M059J (cell line): Measurements from ENCODE around the gene SIX1. TPM values are rescaled to one million over a fixed set of nuclear protein-coding genes. Genes with fewer than 3 reads are reported as not detected.

ENCODE experiments used
- DNase-seq: peaks from one replicate; pipeline ENCODE4 v3.0.0-alpha.2; 2012; ENCODE audit warnings: low read depth
- total RNA-seq: library from RNA; depleted of rRNA; stranded (reverse); fragments of >200 nt; shearing (Covaris generic); gene quantifications from 2 replicates; pipeline ENCODE4 v1.2.3, GENCODE V29; 2014

SIX1 gene
- total RNA-seq, 1 experiment from 2014 or later, result 12.5 TPM

DNA sequence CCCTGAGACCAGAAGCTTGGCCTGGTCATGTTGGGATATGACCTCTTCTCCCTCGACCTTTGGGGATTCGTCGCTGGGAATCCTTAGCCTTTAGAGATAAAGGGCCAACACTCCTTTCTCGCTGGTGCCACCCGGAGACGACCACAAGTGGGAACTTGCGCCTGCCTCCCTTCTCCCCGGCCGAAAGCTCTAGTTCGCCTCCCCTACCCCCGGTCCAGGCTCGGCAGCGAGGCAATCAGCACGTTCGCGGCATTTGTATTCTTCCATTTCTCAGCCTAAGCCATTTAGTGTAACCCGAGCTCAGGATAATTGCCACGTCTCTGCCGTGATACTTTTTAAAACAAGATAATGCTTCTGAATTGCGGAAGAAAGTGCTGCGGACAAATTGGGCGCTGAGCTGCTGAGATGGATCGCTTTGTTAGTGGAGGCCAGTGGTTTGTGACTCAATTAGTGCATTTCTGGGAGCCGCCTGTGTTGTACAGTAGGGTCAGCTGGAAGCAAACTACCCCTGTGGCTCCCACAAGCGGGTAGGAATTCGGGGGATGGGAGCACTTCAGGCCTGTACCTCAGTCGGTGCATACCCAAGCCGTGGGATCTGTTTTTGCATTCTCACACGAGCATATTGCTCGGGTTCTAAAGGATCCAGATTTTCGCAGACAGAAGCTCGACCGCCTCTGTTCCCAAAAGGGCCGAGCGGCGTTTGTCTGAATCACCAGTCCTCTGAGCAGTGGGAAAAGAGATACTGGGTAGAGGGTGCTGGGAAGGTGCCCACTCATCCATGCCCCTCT, 6.8 kb upstream of the SIX1 start:
- DNase-seq, result no peak

DNA sequence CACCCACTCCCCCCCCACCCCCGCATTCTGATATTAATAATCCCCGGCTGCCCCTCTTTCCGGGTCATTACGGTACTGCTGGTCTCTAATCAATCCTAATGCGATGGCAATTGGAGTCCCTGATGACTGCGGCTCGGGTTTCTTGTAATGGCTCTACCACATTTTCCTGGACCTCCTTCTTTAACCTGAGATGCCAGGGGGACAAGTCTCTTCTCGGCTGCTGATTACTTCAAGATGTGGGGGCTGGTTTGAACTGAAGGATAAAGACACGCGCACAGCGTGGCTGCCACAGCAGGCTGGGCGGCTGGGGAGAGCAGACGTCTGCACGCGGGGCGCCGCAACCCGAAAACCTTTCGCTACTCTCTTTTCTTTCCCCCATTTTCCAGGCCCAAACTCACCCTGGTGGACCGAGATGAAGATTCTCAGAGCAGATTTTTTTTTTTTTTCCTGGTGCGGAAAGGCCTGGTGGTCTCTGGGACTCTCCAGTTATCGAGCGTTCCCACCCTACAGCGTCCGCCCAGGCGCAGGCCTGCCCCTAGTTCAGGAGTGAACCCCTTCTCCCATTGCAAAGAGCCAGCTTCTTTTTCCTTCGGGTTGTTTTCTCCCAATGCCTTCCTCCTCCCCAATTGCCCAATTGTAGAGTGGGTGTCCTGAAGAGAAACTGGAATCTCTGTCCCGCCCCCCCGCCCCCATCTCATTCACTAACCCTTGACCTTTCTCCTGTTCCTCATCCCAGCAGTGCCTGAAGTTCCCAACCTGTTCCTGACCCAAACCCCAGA, 6.0 kb upstream of the SIX1 start:
- no peak for DNase-seq

DNA sequence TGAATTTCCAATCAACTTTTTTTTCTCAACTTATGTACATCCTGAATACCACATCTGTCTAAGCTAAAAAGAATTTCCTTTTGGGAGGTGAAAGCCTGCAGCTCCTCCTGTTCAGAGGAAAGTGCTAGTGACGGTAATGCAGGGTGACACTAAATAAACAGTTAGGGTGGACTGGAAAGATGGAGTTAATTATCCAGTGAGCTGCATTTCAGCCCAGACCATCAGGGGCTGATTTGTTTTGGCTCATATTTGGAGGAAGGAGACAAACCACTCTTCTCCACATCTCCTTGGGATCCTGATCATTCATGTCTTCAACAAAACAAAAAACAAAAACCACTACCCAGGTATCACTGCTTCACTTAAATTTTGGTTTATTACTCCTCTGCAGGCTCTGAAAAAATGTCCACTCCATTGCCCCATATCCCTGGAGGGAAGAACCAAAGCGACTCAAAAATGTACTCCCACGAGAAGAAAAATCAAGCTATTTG, 5.1 kb upstream of the SIX1 start:
- peak; percentile 48 for DNase-seq

DNA sequence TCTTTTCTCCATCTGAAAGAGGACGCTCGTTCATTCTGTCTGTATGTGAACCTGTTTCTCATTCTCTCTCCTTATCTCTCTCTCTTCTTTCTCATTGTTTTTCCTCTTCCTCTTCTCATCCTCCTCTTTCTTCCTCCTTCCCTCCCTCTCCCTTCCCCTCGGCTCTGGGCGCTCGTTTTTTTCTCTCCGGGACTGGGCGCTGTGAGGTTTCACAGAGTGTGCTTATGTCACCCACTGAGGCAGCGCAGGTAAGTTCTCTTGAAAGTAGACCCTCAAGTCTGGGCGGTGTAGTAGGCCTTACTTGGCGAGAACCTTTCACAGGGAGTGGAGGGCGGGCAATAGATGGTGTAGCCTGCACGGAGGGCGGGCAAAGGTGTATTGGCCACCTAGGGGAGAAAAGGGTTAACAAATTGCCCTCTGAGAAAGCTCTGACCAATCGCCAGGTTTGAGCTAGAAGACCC, 4.5 kb upstream of the SIX1 start:
- DNase-seq, result no peak

DNA sequence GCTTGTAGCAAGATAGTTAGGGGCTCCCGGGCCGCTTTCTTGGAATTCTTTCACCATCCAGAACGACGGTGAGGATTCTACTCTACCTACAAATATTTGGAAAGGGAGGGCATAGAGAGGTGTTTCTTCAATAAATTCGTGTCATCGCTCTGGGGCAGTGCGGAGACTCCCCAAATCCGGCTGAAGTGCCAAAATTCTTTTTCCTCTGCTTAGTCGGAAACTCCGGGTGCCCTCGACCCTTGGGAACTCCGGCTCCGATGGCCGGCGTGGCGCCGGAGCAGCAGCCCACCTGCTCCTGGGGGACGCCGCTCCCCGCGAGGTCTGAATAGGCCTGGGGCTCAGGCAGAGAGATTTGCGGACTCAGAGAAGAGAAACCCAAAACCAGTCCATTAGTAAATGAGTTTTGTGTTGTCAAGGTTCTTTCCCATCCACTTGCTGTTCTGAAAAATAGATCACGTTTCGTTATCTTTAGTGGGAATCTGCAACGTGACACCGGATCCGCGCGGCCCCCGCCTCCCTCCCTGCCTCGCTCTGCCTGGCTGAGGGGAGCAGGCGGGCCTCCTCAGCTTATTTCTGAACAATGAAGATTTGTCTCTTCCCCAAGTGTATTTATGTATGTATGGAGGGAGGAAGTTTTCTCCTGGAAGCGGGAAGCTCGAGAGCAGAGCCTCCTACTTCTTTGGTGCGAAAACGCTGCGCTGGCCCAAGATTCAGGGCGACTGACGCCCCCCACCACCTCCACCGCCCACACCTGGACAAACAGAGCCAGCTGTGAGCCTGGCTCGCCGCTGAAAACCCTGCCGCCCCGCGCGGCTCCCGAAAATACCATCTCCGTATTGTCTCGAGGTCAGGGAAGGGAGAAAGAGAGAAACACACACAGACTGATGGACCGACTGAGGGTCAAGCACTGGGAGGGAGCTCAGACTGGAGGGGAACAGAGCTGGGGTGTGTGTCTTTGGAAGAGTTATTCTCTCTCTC, 3.7 kb upstream of the SIX1 start:
- no peak for DNase-seq

DNA sequence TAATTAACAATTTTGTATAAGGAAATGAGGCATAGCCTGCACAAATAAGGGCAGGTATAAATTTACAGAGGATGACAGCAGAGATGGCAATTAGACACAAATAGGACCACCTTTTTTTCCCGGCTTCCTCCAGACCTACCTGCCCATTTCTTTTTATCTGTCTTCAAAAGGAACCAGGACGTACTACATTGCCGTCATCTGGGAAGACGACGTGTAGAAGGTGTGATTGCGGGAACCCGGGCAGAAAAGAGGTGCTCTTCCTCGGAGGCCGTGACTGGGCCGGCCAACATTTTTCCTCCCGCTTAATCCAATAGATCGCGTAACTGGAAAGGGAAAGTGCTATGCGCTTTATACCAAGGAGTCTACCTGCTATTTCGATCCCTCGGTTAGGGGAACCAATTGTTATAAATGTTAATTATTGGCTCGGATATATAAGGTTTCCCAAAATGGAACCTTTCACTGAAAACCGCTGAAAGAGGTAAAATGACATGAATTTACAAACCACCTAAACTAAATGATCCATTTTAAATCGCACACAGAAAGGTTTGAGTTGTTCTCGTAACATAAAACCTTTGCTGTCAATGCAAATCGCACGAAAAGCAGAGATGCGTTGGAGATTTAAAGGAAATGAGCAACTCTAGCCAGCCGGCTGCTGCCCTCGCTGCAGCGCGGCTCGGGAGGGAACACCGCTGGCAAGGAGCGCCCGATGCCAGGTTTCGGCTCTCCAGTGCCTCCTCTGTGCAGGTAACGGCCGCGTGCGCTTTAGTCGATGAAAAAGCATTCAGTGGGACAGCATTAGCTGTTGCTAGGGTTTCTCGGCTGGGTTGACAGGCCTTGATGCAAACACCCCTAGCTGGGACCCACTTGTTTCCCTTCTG, 2.8 kb upstream of the SIX1 start:
- DNase-seq, result no peak

DNA sequence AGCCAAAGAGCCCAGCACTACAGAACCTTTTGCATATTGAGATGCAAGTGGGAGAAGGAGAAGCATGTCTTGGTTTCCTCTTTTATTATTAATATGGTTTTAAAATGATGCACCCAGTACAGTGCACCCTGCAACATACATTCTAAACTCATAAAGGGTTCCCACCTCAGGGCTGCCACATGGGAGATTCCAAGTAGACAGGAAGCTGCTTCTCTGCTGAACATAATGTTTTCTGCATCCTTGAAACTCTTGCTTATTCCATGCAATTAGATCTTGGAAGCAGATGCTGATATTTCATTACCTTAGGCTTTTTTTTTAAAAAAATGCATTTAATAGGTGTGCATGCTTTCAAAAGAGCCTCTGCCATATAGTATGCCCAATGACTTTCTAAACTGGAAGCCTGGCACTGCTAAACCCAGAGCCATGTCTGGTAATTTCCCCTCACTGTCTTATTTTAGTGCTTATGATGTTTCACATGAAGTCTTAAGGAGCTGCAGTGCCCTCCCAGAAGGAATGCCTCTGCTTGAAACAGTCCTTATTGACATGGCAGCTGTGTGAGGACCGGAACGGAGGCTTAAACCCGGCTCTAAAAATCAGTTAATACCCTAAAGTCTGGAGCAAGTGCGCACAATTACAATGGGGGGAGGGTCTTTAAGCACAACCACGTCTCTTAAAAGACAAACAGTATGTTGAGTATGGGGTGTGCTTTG, 2.0 kb upstream of the SIX1 start:
- DNase-seq, result no peak

DNA sequence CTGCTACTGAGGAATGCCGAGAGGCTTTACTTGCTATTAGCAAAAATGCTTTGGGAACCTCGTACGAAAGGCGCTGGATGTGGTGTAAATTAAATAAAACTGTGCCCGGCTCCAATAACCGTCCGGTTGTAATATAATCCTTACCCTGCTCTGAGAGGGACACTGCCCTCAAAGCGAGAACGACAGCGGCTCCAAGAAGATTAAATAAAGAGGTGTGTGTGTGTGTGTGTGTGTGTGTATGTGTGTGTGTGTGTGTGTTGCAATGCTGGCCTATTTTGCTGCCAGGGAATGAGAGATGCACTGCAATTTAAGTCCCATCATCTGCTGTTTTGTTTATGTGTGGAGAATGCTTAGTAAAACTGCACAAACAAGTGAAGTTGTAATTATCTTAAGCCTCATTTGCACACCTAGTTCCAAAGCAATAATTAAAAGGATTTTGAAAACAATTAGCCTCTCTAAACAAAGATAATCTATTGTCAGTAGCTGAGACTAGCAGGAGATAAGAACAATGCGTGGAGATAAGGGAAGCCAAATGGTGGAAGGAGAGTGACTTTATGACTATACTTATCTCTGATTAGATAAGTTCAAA, 1.2 kb upstream of the SIX1 start:
- peak; percentile 30 for DNase-seq

DNA sequence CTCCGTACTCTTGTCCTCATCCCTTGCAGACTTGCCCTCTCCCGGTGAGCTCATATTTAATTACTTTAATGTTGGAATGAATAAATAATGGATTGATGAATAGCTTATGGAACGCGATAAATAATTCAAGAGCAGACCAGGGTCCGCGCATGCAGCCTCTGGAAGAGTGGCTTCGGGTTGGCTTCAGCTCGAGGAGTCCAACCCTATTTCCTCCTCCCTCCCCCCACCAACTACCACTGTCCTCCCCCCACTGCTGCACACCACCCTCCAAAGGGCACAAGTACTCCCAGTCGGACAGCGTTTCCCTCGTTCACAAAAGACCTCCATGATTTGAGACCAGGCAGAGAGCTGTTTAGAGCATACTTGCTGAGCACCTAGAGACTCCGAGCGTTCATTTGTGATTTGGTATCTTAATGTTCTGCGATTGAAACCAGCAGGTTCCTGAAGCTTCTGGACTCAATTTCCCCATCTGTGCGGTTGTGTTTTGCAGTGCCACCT, 647 bp upstream of the SIX1 start:
- peak; percentile 58 for DNase-seq

DNA sequence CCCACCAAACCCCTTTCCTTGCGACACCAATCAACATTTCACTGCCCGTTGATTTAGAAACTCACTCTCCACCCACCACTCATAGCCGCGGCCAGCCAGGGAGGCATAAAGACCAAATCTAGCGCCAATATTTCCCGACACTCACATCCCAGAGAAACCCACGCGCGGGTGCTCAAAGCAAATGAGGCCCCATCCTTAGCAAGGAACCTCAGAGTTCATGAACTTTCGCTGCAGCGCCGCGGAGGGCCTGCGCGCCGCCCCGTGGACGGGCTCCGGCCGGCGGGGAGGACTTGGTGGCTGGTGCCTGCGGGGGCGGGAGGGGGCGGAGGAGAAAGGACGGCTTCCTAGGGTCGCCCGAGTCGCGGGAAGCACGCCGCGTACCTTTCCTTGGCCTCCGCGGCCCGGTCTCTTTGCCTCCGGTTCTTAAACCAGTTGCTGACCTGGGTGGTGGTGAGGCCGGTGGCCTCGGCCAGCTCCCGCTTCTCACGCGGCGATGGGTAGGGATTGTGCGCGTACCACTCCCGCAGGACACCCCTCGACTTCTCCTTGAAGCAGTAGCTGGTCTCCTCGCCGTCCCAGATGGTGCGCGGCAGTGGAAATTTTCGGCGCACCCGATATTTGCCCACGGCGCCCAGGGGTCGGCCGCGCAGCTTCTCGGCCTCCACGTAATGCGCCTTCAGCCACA, 886 bp downstream of the SIX1 start:
- peak; percentile 51 for DNase-seq

DNA sequence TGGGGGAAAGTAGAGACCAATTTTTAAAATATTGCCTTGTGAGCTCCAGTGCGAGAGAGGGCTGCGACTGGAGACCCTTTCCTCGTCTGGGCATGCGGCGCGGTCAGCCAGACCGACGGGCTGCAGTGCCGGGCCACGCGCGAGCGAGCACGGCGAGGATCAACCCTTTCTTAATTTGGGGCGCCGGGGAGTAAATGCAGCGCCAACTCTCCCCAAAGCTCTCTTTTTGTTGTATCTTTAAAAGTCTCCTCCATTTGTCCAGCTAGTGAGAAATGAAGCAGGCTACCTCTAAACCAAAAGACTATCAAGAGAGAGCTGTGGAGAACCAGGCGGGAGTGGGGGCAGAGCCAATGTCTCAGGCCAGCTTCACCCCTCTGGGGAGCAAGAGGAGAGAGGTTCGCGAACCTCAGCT, 1.4 kb downstream of the SIX1 start:
- no peak for DNase-seq

DNA sequence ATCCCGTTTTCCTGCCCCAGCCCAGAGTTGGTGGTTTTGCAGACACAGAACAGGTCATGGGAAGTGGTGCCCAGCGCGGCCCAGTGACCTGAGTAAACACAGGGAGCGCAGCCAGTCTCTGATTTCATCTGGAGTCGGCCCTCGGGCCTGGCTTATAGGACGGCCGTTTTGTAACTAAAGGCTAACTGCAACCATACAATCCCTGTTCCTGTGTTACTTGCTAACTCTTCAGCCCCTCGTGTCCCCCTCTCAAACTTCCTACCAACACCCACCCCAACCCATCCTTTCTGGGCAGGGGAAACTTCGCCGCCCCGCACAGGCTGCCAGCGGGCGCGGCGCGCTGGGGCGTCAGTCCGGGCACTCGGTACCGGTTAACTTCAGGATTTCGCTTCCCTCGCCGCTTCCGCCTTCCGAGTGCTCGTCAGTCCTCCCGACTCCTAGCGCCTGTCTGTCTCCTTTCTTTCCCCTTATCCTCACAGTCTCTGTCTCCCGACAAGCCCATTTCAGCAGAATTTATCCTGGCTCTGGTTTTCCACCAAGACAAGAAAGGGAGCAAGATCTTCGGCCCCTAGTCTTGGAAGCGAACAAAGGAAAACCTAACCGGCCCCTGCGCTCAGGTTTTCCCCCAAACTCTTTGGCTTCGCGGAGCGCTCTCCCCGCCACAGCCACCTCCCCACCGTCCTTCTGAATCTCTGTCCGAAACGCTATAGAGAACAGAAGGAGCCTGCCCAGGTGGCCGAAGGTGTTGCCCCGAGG, 2.0 kb downstream of the SIX1 start:
- DNase-seq, result peak; percentile 81

DNA sequence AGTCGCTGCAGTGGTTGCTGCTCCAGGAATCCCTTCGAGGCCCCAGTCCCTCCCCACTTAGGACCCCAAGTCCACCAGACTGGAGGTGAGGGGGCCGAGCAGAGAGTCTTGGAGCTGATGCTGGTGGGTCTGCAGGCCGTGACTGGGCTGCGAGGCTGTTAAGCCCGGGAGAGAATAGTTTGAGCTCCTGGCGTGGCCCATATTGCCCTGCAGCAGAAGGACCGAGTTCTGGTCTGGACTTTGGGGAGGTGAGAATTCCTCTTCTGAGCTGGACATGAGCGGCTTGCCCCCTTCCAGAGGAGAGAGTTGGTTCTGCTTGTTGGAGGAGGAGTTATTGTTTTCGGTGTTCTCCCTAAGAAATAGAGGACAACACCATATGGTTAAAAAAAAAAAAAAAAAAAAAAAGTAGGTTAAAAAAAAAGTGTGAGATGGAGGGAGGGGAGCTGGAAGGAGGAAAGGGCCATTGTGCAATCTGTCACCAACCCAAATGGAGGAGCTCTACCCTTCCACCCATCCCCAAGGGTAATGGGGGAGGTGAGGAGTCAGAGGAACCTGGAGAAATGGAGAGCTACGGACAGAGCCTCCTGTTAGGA, 3.0 kb downstream of the SIX1 start:
- no peak for DNase-seq

DNA sequence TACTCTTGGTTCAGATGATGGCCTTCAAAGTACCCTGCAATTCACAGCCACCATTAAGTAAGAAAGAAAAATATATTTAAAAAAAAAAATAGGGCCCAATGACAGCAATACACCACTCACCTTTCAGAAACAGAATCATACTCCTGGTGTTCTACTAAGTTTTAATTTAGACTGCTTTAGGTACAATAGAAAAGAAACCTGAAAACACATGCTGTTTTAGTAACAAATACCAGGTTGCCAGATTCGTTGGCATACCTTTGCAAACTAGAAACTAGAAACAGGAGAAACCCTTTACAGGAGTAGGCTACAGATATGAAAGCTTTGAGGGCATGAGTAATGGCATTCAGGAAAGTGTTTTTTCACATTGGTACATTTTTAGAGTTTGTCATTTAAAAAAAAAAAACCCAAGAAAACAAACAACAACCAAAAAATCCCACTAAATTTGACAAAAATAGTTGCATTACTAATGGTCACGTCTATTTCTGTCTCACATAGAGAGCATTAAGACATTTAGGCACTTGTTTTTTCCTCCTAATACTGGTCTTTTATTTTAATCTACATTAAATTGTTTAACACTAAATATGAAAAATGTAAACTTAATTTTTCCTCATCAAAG, 4.0 kb downstream of the SIX1 start:
- DNase-seq, result no peak

DNA sequence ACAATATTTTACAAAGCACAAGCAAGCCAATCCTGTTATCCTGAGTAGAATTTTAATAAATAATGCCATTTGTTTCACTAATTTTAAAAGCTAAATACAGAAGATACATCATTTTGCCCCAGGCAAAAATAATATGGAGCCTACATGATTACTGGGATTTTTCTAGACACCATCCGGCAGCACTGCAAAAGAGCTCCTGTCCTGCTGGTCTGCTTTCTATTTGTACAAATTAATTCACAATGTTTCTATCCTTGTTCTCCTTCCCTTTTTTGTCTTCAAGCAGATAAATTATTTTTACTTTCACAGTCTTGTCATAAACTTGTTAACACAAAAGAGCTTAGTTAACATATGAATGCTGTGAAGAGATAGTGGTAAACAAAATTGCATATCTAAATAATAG, 4.6 kb downstream of the SIX1 start:
- no peak for DNase-seq

DNA sequence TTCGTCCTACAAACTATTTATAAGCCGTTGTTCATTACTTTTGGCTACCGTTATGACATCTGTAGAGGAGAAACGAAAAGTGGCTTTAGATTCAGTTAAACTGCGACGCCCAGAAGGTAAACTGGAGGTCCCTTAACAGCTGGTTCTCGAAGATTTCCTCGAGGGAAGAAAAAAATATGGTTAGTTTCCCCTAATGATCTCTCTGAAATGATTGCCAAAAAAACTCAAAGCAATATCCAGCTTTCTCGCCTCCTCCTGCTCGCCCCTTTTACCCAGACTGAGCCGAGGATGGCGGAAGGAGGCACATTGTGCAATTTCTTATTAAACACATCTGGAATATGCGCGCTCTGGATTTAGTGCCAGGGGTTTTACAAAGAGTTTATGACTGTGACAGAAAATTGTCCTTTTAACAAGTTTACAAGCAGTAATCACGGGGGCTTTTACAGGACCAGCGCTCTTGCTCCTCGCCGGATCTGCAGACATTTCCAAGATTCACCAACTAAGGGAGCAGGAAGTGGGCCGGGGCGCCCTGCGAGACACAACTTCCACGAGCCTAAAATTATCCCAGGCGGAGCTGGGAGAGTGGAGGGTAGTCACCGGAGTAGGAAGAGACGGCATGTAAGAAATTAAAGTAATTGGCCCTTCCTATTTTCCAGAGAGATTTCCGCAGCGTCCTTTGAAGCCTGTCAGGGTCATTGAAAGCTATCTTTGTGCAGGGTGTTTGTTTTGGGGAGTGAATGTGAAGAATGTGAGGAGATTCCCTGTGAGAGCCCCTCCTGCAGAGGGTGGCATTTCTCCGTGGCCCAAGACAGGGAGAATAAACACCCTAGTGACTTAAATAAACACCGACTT, 5.6 kb downstream of the SIX1 start:
- DNase-seq, result no peak

DNA sequence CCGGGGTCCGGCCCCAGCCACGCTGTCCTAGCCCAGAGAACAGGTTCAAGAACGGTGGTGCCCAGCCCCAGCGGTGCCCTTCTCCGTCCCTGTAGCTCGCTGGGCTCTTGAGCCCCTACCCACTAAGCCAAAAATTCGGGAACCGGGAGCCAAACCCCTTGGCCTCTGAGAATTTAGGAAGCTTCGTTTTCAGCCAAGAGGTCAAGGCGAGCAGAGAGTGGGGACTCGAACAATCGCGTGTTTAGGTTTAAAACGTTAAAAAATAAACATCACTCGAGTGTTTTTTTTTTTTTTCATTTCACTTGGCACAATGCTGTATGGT, 6.2 kb downstream of the SIX1 start:
- no peak for DNase-seq
